GM12878 (cell line): ENCODE measurements around the gene CREB3. TPM values are rescaled to one million over a fixed set of nuclear protein-coding genes. Genes with fewer than 3 reads are reported as not detected.

Source experiments
- ATAC-seq: fragments of 200-7000 bp; cut with Tn5 transposase; 3 replicates; pipeline ENCODE4 v1.9.1; 2020; ENCODE audit warnings: mild to moderate bottlenecking, moderate library complexity
- BruUV-seq: library from RNA; stranded (reverse); fragments of 400-500 nt; replicated peaks from 2 replicates; lab custom pipeline; 2021; lab: Mats Ljungman, UMichigan
- CTCF ChIA-PET: fragments of 300-600 bp; sonication (Branson Sonifier 250); formaldehyde crosslinking; extraction: SDS; loops from one replicate; lab custom pipeline; 2021; ENCODE audit warnings: inconsistent platforms; lab: Yijun Ruan, JAX
- POLR2A ChIA-PET: fragments of 350-600 bp; formaldehyde crosslinking; extraction: SDS; loops from one replicate; lab custom pipeline; 2021; ENCODE audit warnings: inconsistent platforms; lab: Charles Lee
- RAD21 ChIA-PET: fragments of 300-600 bp; sonication (Branson Sonifier 250); formaldehyde crosslinking; loops from one replicate; lab custom pipeline; 2023; ENCODE audit warnings: antibody characterized with exemption; ENCODE audit not compliant: unreplicated experiment; lab: Charles Lee
- SMC1A ChIA-PET: fragments of 300-600 bp; sonication (Branson Sonifier 250); formaldehyde crosslinking; loops from one replicate; lab custom pipeline; 2023; ENCODE audit not compliant: unreplicated experiment, uncharacterized antibody; lab: Charles Lee
- DNase-seq: peaks from one replicate; pipeline ENCODE4 v3.0.0-alpha.2; 2011; ENCODE audit warnings: low read depth, low spot score
- FAIRE-seq: peaks from 3 replicates; lab custom pipeline; 2011; peaks lifted over from hg19 to GRCh38; lab: Jason Lieb, UNC
- H2AFZ ChIP-seq: 2 replicates; pipeline ENCODE4 v1.6.0; 2011; ENCODE audit warnings: low read depth, low read length, control low read depth; ENCODE audit not compliant: control insufficient read depth
- H3K27ac ChIP-seq: 2 replicates; pipeline ENCODE4 v1.5.1; 2011; ENCODE audit warnings: control low read depth; ENCODE audit not compliant: control insufficient read depth, insufficient read depth
- H3K27me3 ChIP-seq, 2 experiments: replicated peaks in 1 of 2; 2 replicates each; pipeline versions ENCODE4 v1.6.0 to v1.6.1; 2011; ENCODE audit warnings: low read length in 1 of 2; ENCODE audit not compliant: control insufficient read depth in 2 of 2, insufficient read depth in 2 of 2
- H3K36me3 ChIP-seq, 2 experiments: 2 replicates each; pipeline ENCODE4 v1.5.1; 2011; ENCODE audit warnings: low read length in 1 of 2; ENCODE audit not compliant: control insufficient read depth in 2 of 2, insufficient read depth in 2 of 2
- H3K4me1 ChIP-seq: 2 replicates; pipeline ENCODE4 v1.6.1; 2011; ENCODE audit warnings: mild to moderate bottlenecking, low read length, moderate library complexity, mixed read lengths; ENCODE audit not compliant: control insufficient read depth, insufficient read depth
- H3K4me2 ChIP-seq: 2 replicates; pipeline ENCODE4 v1.6.0; 2011; ENCODE audit warnings: control low read depth; ENCODE audit not compliant: control insufficient read depth, insufficient read depth
- H3K4me3 ChIP-seq: fragments of 200-600 bp; sonication (generic); 2 replicates; pipeline ENCODE4 v1.5.1; 2016
- H3K79me2 ChIP-seq: 2 replicates; pipeline ENCODE4 v1.6.0; 2011; ENCODE audit warnings: low read length; ENCODE audit not compliant: control insufficient read depth, insufficient read depth
- H3K9ac ChIP-seq: 2 replicates; pipeline ENCODE4 v1.8.0; 2011; ENCODE audit warnings: low read length, control low read depth, mixed read lengths; ENCODE audit not compliant: control insufficient read depth, insufficient read depth
- H3K9me3 ChIP-seq: replicated peaks from 3 replicates; pipeline ENCODE4 v1.5.1; 2011; ENCODE audit warnings: mild to moderate bottlenecking, low read length; ENCODE audit not compliant: control insufficient read depth, insufficient read depth
- H4K20me1 ChIP-seq: 2 replicates; pipeline ENCODE4 v1.6.0; 2011; ENCODE audit not compliant: control insufficient read depth, insufficient read depth
- CBX5 ChIP-seq: sonication (generic); IDR thresholded peaks from 2 replicates; pipeline ENCODE4 v1.6.1; 2016; ENCODE audit warnings: low read depth, moderate library complexity, mild to moderate bottlenecking, inconsistent platforms
- DPF2 ChIP-seq: fragments of 450-650 bp; IDR thresholded peaks from 2 replicates; pipeline ENCODE4 v1.6.1; 2017; ENCODE audit warnings: mild to moderate bottlenecking
- GABPA ChIP-seq: IDR thresholded peaks from 2 replicates; pipeline ENCODE4 v1.6.1; 2014; ENCODE audit warnings: antibody characterized with exemption, low read depth, mild to moderate bottlenecking, inconsistent platforms
- HCFC1 ChIP-seq: fragments of 150-350 bp; IDR thresholded peaks from 2 replicates; pipeline ENCODE4 v1.6.1; 2014; ENCODE audit warnings: low read length
- HDAC2 ChIP-seq: fragments of 200-600 bp; sonication (generic); IDR thresholded peaks from 2 replicates; pipeline ENCODE4 v1.6.1; 2017
- IRF4 ChIP-seq: IDR thresholded peaks from 2 replicates; pipeline ENCODE4 v1.6.1; 2011; ENCODE audit warnings: low read depth, low read length
- POLR2AphosphoS2 ChIP-seq: IDR thresholded peaks from 2 replicates; pipeline ENCODE4 v1.6.1; 2011; ENCODE audit warnings: low read depth, mild to moderate bottlenecking, low read length, improper control_type of control experiment, moderate library complexity
- POLR2AphosphoS5 ChIP-seq: IDR thresholded peaks from 2 replicates; pipeline ENCODE4 v1.6.1; 2011; ENCODE audit warnings: mild to moderate bottlenecking, low read length, inconsistent platforms
- RELA ChIP-seq: fragments of 450-650 bp; IDR thresholded peaks from 2 replicates; pipeline ENCODE4 v1.8.0; 2014; ENCODE audit warnings: borderline replicate concordance; ENCODE audit not compliant: partially characterized antibody
- SMARCA5 ChIP-seq: fragments of 450-650 bp; IDR thresholded peaks from 2 replicates; pipeline ENCODE4 v1.6.1; 2017; ENCODE audit warnings: mild to moderate bottlenecking
- SREBF2 ChIP-seq: IDR thresholded peaks from 2 replicates; pipeline ENCODE4 v1.6.1; 2012; ENCODE audit warnings: mild to moderate bottlenecking, low read length
- STAT1 ChIP-seq: fragments of 450-650 bp; conservative IDR thresholded peaks from 2 replicates; pipeline ENCODE4 v1.6.1; 2014; ENCODE audit warnings: antibody characterized with exemption, mild to moderate bottlenecking
- WGBS: methylation state at CpG from one replicate; pipeline ENCODE4 v1.1.6; 2016; ENCODE audit warnings: low lambda C conversion rate; ENCODE audit not compliant: insufficient replicate concordance, insufficient coverage; ENCODE audit errors: missing lambda C conversion rate; 5-methylcytosine and 5-hydroxymethylcytosine counted together
- in situ Hi-C: fragments of 300-500 bp; cut with MboI; formaldehyde crosslinking; loops from 9 replicates; pipeline ENCODE4 v1.14.3; 2018; ENCODE audit warnings: mixed read lengths
- intact Hi-C: fragments of 100-400 bp; cut with micrococcal nuclease; formaldehyde crosslinking; loops from one replicate; pipeline ENCODE4 v1.14.2; 2022; ENCODE audit not compliant: unreplicated experiment
- polyA plus RNA-seq, 11 experiments: library from polyadenylated mRNA; depleted of rRNA in 4 of 11; unstranded in 6 of 11; stranded (reverse) in 5 of 11; fragments of >200 nt; fragmentation: Nextera tagmentation in 4 of 11; fragmentation: Illumina TruSeq in 1 of 11; extraction: Ambion mirVana in 4 of 11; extraction: Trizol in 1 of 11; gene quantifications; 1 replicate in 1 of 11; 2 replicates in 10 of 11; pipeline versions ENCODE4 v1.2.1 to v1.2.3, GENCODE V29; 2011 to 2016; ENCODE audit warnings: inconsistent platforms in 2 of 11, missing spikeins in 2 of 11, low read depth in 1 of 11
- total RNA-seq, 4 experiments: library from RNA; depleted of rRNA in 3 of 4; stranded (reverse); fragments of >200 nt in 3 of 4; fragmentation: Illumina TruSeq in 1 of 4; extraction: Trizol in 1 of 4; gene quantifications; 2 replicates each; pipeline versions ENCODE4 v1.2.1 to v1.2.3, GENCODE V29; 2013 to 2021
- TF ChIP-seq, protein P1 (sequence below): fragments of 450-650 bp; IDR thresholded peaks from 2 replicates; pipeline ENCODE4 v1.6.1; 2018; ENCODE audit warnings: mild to moderate bottlenecking, low read depth, moderate library complexity; ENCODE audit not compliant: partially characterized antibody

CREB3 gene
- total and polyA plus RNA-seq, 10 of the 15 experiments (the other 5 are each of a cell fraction or from before 2014, with no cell fraction given): 9.8 to 38.9 (median 19.8) TPM

DNA sequence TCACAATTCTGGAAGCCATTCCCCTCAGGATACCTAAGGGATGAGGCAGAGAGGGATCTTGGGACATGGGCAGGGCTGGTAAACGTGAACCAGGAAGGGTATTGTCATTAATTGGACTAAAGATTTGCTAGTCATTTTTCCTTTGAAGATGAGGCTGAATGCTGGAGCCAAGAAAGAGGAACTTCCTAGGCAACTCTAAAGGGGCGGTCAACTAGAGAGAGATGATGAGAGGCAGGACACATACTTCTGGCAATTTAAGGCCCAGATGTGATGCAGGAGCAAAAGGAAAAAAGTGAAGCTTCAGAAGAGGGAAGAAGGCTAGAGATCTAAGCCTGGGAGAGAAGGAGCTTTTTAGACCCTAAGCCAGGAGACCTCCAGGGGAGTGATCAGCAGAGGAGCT is 11.0 kb downstream of the CREB3 start:
- Histone ChIP-seq H3K4me1 (no peaks in the 10 kb centered on the region; the same call in 1 of the 2 replicates), H4K20me1 (no peaks in the 10 kb centered on the region; the same call in 1 of the 2 replicates), H3K79me2 (peaks cover 38% of the 10 kb centered on the region), H3K4me2 (no peak overlapping the region), H3K4me3 (no peak overlapping the region), H3K27me3 (no peaks in the 10 kb centered on the region), H3K27ac (no peak overlapping the region), H3K9me3 (no peaks in the 10 kb centered on the region), H3K36me3 (peaks cover 22 to 33% of the 10 kb centered on the region in 2 experiments), H3K9ac (no peak overlapping the region), H2AFZ (no peak overlapping the region)
- whole genome bisulfite sequencing: 76% methylated on average over 2 of the region's 2 CpGs
- ChIA-PET RAD21 (no interaction called here), POLR2A (interaction anchor here (0.6 to 1.2 kb wide), 2 partner anchors 11 to 129 kb away, joined by 4 to 5 read pairs; partner anchors contain the start of genes CREB3 and TLN1), CTCF (interaction anchor here (1.7 to 9.5 kb wide), 5 partner anchors 8 to 138 kb away, joined by 5 to 147 read pairs (median 8); partner anchors contain the start of genes CREB3 and TLN1), SMC1A (interaction anchor here (0.9 to 1.8 kb wide), 2 partner anchors 14 to 83 kb away, joined by 3 read pairs; no protein-coding TSS in a partner anchor)
- BruUV-seq: no TSS peak
- DNase-seq (no peak), FAIRE-seq (no peak), ATAC-seq (no peak)
- in situ Hi-C loops (no loop called here), intact Hi-C loops (no loop called here)
- no peak for TF ChIP-seq SREBF2

DNA sequence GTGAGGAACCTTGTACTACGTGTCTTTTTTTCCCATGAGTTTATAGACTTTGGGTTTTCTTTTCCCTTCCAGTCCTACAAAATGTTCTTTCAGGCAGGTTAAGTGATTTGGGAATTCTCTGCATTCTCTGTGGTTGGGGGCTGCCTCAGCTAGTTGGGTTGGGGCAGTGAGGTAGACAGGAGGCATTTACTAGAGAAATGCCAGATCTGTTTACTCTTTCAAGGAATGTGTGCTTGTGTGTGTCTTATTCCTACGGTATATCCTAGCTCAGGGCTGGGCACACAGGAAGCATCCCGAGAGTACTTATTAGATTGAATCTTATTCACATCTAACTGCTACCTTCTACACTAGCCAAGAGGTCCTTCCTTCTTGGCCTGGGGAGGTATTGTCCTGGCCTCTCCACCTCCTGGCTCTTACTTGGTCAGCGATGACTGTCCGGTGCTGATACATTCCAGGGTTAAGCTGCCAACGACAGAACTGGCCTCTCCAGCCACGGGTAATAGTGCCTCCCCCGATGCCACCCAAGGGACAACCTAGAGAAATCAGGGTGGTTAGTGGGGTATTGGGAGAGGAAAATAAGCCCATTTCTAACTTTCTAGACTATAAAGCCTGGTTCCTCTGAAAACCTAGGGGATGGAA is 11.5 kb downstream of the CREB3 start:
- no peaks in the 10 kb centered on the region; the same call in 1 of the 2 replicates for H3K4me1 ChIP-seq
- peaks cover 20 to 28% of the 10 kb centered on the region in 2 experiments for H3K36me3 ChIP-seq
- H3K27ac ChIP-seq: no peak overlapping the region
- in situ Hi-C loops: no loop called here
- no peak overlapping the region for H3K4me3 ChIP-seq
- TF ChIP-seq HCFC1 (no peak), DPF2 (no peak), GABPA (no peak), SMARCA5 (no peak), POLR2AphosphoS5 (no peak), IRF4 (no peak), CBX5 (no peak), POLR2AphosphoS2 (no peak), HDAC2 (no peak), STAT1 (no peak), RELA (no peak)
- TF ChIP-seq, protein P1, sequence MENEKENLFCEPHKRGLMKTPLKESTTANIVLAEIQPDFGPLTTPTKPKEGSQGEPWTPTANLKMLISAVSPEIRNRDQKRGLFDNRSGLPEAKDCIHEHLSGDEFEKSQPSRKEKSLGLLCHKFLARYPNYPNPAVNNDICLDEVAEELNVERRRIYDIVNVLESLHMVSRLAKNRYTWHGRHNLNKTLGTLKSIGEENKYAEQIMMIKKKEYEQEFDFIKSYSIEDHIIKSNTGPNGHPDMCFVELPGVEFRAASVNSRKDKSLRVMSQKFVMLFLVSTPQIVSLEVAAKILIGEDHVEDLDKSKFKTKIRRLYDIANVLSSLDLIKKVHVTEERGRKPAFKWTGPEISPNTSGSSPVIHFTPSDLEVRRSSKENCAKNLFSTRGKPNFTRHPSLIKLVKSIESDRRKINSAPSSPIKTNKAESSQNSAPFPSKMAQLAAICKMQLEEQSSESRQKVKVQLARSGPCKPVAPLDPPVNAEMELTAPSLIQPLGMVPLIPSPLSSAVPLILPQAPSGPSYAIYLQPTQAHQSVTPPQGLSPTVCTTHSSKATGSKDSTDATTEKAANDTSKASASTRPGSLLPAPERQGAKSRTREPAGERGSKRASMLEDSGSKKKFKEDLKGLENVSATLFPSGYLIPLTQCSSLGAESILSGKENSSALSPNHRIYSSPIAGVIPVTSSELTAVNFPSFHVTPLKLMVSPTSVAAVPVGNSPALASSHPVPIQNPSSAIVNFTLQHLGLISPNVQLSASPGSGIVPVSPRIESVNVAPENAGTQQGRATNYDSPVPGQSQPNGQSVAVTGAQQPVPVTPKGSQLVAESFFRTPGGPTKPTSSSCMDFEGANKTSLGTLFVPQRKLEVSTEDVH: no peak
- TF ChIP-seq, all 136 proteins: peak for 0
- BruUV-seq: no TSS peak
- DNase-seq (no peak), ATAC-seq (no peak), FAIRE-seq (no peak)
- SMC1A ChIA-PET: interaction anchor here (0.9 to 1.8 kb wide), 4 partner anchors 8 to 82 kb away, joined by 3 to 6 read pairs (median 3); no protein-coding TSS in a partner anchor
- intact Hi-C loops: no loop called here
- H3K4me2 ChIP-seq: no peak overlapping the region; the same call in 1 of the 2 replicates
- H3K27me3 ChIP-seq: no peaks in the 10 kb centered on the region
- H3K9me3 ChIP-seq: no peaks in the 10 kb centered on the region
- POLR2A ChIA-PET: interaction anchor here (1.2 to 6.2 kb wide), 3 partner anchors 9 to 16 kb away, joined by 3 to 55 read pairs (median 5); partner anchors contain the start of genes CREB3 and TLN1
- H3K9ac ChIP-seq: no peak overlapping the region
- CTCF ChIA-PET: interaction anchor here (1.7 to 9.5 kb wide), 5 partner anchors 9 to 138 kb away, joined by 5 to 147 read pairs (median 8); partner anchors contain the start of genes CREB3 and TLN1
- H2AFZ ChIP-seq: no peak overlapping the region
- H4K20me1 ChIP-seq: no peaks in the 10 kb centered on the region; the same call in 1 of the 2 replicates
- RAD21 ChIA-PET: interaction anchor here (1.1 kb wide), 1 partner anchor 85 kb away, joined by 3 read pairs; the partner anchor contains the start of genes FAM221B and TMEM8B
- 86% methylated on average over 8 of the region's 8 CpGs for WGBS
- H3K79me2 ChIP-seq: peaks cover 42% of the 10 kb centered on the region
